Stimulated activated CD8-positive, alpha-beta memory T cell treated with anti-CD3 and anti-CD28 coated beads, Interleukin-7, amount 100 ng/mL, for 1 hour (primary cell): Measurements from ENCODE around the gene LRRC73.
"Not testable (repeated sequence)": the region's sequence is repeated elsewhere in the genome, so short reads cannot be mapped to it uniquely, and the experiment has no call there.

ENCODE experiments used
- DNase-seq, 2 donors: peaks; one replicate each; pipeline ENCODE4 v3.0.0-alpha.2; 2020; ENCODE audit warnings: low read depth in 2 of 2

LRRC73 gene

GRCh38 chr6:43510827-43511163 lies 649 bp upstream of the LRRC73 start:
- DNase-seq: no peak

GRCh38 chr6:43509142-43509983 lies 783 bp downstream of the LRRC73 start:
- DNase-seq: no peak

- DNase-seq: no peak
Observed at GRCh38 chr6:43508481-43509141, 1.5 kb downstream of the LRRC73 start.

- peak; percentile 62 to 65 for DNase-seq
Observed at GRCh38 chr6:43506667-43507471, 3.3 kb downstream of the LRRC73 start.

GRCh38 chr6:43506171-43506570 lies 4.0 kb downstream of the LRRC73 start:
- no peak for DNase-seq

GRCh38 chr6:43505718-43506117 lies 4.4 kb downstream of the LRRC73 start:
- DNase-seq: no peak

- no peak for DNase-seq
Observed at GRCh38 chr6:43504756-43505593, 5.2 kb downstream of the LRRC73 start.

- no peak for DNase-seq
Observed at GRCh38 chr6:43503443-43503842, 6.7 kb downstream of the LRRC73 start.

- no peak for DNase-seq
Observed at GRCh38 chr6:43502666-43503065, 7.5 kb downstream of the LRRC73 start.

- no peak for DNase-seq
Observed at GRCh38 chr6:43500921-43501320, 9.2 kb downstream of the LRRC73 start.

GRCh38 chr6:43499028-43499815 lies 10.9 kb downstream of the LRRC73 start:
- no peak for DNase-seq

- not testable (repeated sequence) for DNase-seq
Observed at GRCh38 chr6:43498291-43498690, 11.9 kb downstream of the LRRC73 start.

GRCh38 chr6:43497689-43498088 lies 12.5 kb downstream of the LRRC73 start:
- DNase-seq: no peak

- DNase-seq: no peak
Observed at GRCh38 chr6:43497129-43497396, 13.1 kb downstream of the LRRC73 start.

- no peak for DNase-seq
Observed at GRCh38 chr6:43496370-43497128, 13.6 kb downstream of the LRRC73 start.

GRCh38 chr6:43495409-43495941 lies 14.7 kb downstream of the LRRC73 start:
- no peak for DNase-seq

GRCh38 chr6:43494766-43495165 lies 15.4 kb downstream of the LRRC73 start:
- DNase-seq: no peak

- DNase-seq: no peak
Observed at GRCh38 chr6:43494321-43494720, 15.8 kb downstream of the LRRC73 start.

GRCh38 chr6:43493833-43494232 lies 16.3 kb downstream of the LRRC73 start:
- no peak for DNase-seq

- no peak for DNase-seq
Observed at GRCh38 chr6:43493230-43493629, 16.9 kb downstream of the LRRC73 start.
